PFSK-1 (cell line): ENCODE data around the gene LHX1.
A peak's percentile ranks its signal among the peaks of the same experiment; 100 is the strongest.

Experiments used
- FOXP2 ChIP-seq: optimal IDR thresholded peaks from 2 replicates; pipeline ENCODE3; 2011; ENCODE audit warnings: borderline replicate concordance, control low read depth, inconsistent platforms; ENCODE audit not compliant: insufficient read depth; ENCODE audit errors: extremely low read length, extremely low read depth
- POLR2AphosphoS5 ChIP-seq: IDR thresholded peaks from 2 replicates; pipeline ENCODE4 v1.6.1; 2012; ENCODE audit warnings: low read depth, mild to moderate bottlenecking, control low read depth, low read length, moderate library complexity
- SIN3A ChIP-seq: IDR thresholded peaks from 2 replicates; pipeline ENCODE4 v1.6.1; 2012; ENCODE audit warnings: mild to moderate bottlenecking, low read length, moderate library complexity, borderline replicate concordance; ENCODE audit not compliant: insufficient read depth
- TAF1 ChIP-seq: IDR thresholded peaks from 2 replicates; pipeline ENCODE4 v1.6.1; 2012; ENCODE audit warnings: low read length, control low read depth, borderline replicate concordance; ENCODE audit not compliant: insufficient read depth
- TF ChIP-seq, protein P1 (sequence below), 2 experiments: IDR thresholded peaks; 2 replicates each; pipeline versions ENCODE4 v1.6.1 to v1.8.0; 2011 to 2012; ENCODE audit warnings: low read depth in 2 of 2, low read length in 2 of 2, control low read depth in 1 of 2, inconsistent platforms in 1 of 2, mild to moderate bottlenecking in 1 of 2, moderate library complexity in 1 of 2; ENCODE audit not compliant: insufficient read depth in 1 of 2

Gene LHX1

DNA sequence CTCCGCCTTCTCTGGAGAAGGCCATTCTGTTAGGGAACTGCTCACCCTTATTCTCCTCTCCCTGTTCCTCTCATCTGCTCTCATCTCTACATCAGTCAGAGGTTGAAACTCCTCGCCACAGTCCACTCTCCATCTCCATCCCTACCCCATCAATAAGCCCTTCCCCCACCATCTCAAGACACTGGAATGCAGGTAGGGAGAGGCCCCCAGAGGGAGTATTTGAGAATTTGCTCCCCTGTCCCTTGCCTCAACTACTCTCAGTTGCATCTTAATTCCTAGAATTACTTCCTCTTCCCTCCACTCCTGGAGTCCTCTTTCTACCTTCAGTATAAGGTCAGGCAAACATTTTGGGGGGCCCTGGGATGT lies 9.4 kb downstream of the LHX1 start:
- no peak for TF ChIP-seq TAF1
- TF ChIP-seq FOXP2: no peak
- TF ChIP-seq, protein P1, sequence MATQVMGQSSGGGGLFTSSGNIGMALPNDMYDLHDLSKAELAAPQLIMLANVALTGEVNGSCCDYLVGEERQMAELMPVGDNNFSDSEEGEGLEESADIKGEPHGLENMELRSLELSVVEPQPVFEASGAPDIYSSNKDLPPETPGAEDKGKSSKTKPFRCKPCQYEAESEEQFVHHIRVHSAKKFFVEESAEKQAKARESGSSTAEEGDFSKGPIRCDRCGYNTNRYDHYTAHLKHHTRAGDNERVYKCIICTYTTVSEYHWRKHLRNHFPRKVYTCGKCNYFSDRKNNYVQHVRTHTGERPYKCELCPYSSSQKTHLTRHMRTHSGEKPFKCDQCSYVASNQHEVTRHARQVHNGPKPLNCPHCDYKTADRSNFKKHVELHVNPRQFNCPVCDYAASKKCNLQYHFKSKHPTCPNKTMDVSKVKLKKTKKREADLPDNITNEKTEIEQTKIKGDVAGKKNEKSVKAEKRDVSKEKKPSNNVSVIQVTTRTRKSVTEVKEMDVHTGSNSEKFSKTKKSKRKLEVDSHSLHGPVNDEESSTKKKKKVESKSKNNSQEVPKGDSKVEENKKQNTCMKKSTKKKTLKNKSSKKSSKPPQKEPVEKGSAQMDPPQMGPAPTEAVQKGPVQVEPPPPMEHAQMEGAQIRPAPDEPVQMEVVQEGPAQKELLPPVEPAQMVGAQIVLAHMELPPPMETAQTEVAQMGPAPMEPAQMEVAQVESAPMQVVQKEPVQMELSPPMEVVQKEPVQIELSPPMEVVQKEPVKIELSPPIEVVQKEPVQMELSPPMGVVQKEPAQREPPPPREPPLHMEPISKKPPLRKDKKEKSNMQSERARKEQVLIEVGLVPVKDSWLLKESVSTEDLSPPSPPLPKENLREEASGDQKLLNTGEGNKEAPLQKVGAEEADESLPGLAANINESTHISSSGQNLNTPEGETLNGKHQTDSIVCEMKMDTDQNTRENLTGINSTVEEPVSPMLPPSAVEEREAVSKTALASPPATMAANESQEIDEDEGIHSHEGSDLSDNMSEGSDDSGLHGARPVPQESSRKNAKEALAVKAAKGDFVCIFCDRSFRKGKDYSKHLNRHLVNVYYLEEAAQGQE (IDR thresholded peaks at IDR 0.05; ENCODE audit: insufficient read depth in 1 of 2, low read depth in 2 of 2, low read length in 2 of 2): no peak
- TF ChIP-seq SIN3A: no peak
- no peak for TF ChIP-seq POLR2AphosphoS5

DNA sequence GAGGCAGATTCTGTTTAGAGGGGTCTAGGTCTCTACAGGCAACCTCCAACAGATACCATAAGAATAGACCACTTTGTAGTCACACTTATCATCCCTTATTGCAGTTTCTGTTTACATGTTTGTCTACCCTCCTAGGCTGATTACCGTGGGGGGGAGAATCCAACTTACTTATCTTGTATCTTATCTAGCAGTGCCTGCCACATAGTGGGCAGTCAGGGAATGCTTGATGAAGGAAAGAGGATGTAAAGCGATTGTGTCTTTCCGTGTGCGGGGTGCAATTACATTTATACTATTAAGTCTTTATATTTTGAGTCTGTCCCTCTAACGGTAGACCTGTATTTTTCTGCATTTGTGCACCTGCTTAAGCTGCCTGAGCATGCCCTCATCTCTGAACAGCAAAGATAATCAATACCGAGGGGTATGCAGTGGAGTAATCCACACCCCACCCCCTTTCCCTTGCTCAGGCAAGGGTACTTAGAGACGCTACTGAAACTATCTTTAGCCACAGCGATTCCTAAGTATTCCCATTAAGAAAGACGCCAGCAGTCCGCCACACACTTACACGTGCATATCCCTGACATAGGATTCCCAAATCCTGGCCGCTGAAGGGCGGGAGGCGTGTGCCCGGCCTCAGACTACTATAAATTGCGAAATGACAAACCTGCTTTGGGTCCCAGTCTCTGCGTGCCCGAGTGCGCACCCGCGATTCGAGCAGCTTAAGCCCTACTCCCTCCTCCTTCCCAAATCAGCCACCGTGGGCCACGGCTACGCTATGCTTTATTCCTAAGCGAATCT lies 10.8 kb downstream of the LHX1 start:
- TF ChIP-seq TAF1 (no peak), FOXP2 (no peak), SIN3A (no peak), POLR2AphosphoS5 (no peak)
- TF ChIP-seq, protein P1 (IDR thresholded peaks at IDR 0.05; ENCODE audit: insufficient read depth in 1 of 2, low read depth in 2 of 2, low read length in 2 of 2): no peak

DNA sequence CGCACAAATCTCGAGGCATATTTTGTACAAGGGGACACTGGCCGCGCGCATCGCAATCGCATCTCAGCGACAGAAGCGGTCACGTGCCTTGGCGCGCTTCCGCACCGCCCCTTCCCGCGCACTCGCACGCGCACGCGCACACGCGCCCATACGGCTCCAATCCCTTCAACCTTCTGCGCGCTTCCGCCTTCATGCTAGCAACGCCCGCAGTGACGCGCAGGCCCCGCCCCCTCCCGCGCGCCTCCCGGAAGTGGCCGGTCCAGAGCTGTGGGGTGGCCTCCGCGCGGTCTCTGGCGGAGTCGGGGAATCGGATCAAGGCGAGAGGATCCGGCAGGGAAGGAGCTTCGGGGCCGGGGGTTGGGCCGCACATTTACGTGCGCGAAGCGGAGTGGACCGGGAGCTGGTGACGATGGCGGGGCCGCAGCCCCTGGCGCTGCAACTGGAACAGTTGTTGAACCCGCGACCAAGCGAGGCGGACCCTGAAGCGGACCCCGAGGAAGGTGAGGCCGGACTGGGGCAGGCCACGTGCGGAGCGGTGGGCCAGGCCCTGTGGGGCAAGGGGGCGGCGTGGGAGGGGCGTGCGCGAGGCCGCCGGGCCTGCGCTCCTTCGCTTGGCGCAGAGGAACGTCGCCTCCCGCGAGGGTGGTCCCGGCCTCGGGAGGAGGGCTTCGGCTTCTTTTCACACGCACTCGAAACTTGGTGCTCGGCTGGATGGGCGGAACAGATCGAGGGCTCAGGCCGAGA lies 11.6 kb downstream of the LHX1 start, which contains the start of gene AATF:
TSS of gene AATF (plus strand) at position 238 of the 744 bp plus-strand sequence. CDS start at position 410, 172 bp downstream.
- TF ChIP-seq SIN3A (peak; percentile 95), TAF1 (peak; percentile 86; the same call in 1 of the 2 replicates), POLR2AphosphoS5 (peak; percentile 83), FOXP2 (peak; percentile 93)
- TF ChIP-seq, protein P1 (IDR thresholded peaks at IDR 0.05; ENCODE audit: insufficient read depth in 1 of 2, low read depth in 2 of 2, low read length in 2 of 2): no peak; a peak in 1 of 4 replicates

DNA sequence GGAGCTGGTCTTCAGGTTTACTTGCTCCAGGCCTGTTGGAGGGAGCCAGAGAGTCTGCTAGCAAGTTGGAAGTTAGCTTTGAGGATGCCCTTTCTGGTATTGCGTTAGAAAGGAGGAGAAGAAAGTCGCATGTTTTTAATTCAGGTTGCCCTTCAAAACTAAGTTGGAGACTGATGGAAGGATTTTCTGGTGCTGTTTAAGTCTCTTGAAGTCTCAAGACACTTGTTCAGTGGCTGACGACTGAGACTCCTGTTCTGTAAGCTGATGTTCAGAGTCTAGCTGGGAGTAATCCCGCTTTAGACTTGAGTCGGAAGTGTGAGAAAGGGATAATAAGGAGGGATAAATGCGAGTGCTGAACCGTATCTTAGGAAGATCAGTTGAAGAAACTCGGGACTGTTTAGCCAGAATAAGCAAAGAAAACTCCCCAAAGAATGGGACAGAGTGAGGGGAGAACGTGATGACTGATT lies 12.2 kb downstream of the LHX1 start:
- TF ChIP-seq SIN3A (no peak), POLR2AphosphoS5 (no peak), FOXP2 (no peak), TAF1 (no peak)
- TF ChIP-seq, protein P1 (IDR thresholded peaks at IDR 0.05; ENCODE audit: insufficient read depth in 1 of 2, low read depth in 2 of 2, low read length in 2 of 2): no peak
